GM11168 (cell line): ENCODE data around the gene OLFML2B.
"Not testable (repeated sequence)": the region's sequence is repeated elsewhere in the genome, so short reads cannot be mapped to it uniquely, and the experiment has no call there.

ENCODE experiments used
- in situ Hi-C: fragments of 300-500 bp; cut with MboI; formaldehyde crosslinking; loops from one replicate; pipeline ENCODE4 v1.12.0; 2022; ENCODE audit warnings: low sequenced_read_pairs; ENCODE audit not compliant: unreplicated experiment

OLFML2B gene

GRCh38 chr1:162038624-162039023 lies 15.0 kb upstream of the OLFML2B start:
- in situ Hi-C loops: loop anchor here (10.0 kb wide), 1 partner anchor 254 kb away; no protein-coding TSS in a partner anchor

- in situ Hi-C loops: loop anchor here (10.0 kb wide), 1 partner anchor 251 kb away; no protein-coding TSS in a partner anchor
These were observed 12.5 kb upstream of the OLFML2B start for GRCh38 chr1:162036163-162036562.

- in situ Hi-C loops: loop anchor here (10.0 kb wide), 1 partner anchor 250 kb away; no protein-coding TSS in a partner anchor
These were observed 11.6 kb upstream of the OLFML2B start for GRCh38 chr1:162035241-162035640.

GRCh38 chr1:162033428-162033827 lies 9.8 kb upstream of the OLFML2B start:
- in situ Hi-C loops: loop anchor here (10.0 kb wide), 1 partner anchor 249 kb away; no protein-coding TSS in a partner anchor

- in situ Hi-C loops: loop anchor here (10.0 kb wide), 1 partner anchor 246 kb away; no protein-coding TSS in a partner anchor
These were observed 7.2 kb upstream of the OLFML2B start for GRCh38 chr1:162030759-162031280.

GRCh38 chr1:162029157-162029556 lies 5.5 kb upstream of the OLFML2B start:
- in situ Hi-C loops: no loop called here

GRCh38 chr1:162028726-162029125 lies 5.1 kb upstream of the OLFML2B start:
- in situ Hi-C loops: no loop called here

GRCh38 chr1:162026881-162027280 lies 3.2 kb upstream of the OLFML2B start:
- in situ Hi-C loops: no loop called here

- in situ Hi-C loops: no loop called here
These were observed 1.9 kb upstream of the OLFML2B start for GRCh38 chr1:162025541-162025940.

GRCh38 chr1:162023181-162023546 lies 505 bp downstream of the OLFML2B start:
- in situ Hi-C loops: no loop called here

- in situ Hi-C loops: no loop called here
These were observed 1.0 kb downstream of the OLFML2B start for GRCh38 chr1:162022626-162023025.

GRCh38 chr1:162021124-162021523 lies 2.5 kb downstream of the OLFML2B start:
- in situ Hi-C loops: no loop called here

GRCh38 chr1:162020150-162020549 lies 3.5 kb downstream of the OLFML2B start:
- in situ Hi-C loops: no loop called here

- in situ Hi-C loops: no loop called here
These were observed 4.2 kb downstream of the OLFML2B start for GRCh38 chr1:162019446-162019845.

GRCh38 chr1:162019006-162019405 lies 4.7 kb downstream of the OLFML2B start:
- in situ Hi-C loops: no loop called here

- in situ Hi-C loops: no loop called here
These were observed 5.3 kb downstream of the OLFML2B start for GRCh38 chr1:162018418-162018817.

GRCh38 chr1:162017791-162018190 lies 5.9 kb downstream of the OLFML2B start:
- in situ Hi-C loops: not testable (repeated sequence)

GRCh38 chr1:162016631-162017030 lies 7.0 kb downstream of the OLFML2B start:
- in situ Hi-C loops: no loop called here

GRCh38 chr1:162015196-162015595 lies 8.5 kb downstream of the OLFML2B start:
- in situ Hi-C loops: no loop called here

- in situ Hi-C loops: no loop called here
These were observed 9.5 kb downstream of the OLFML2B start for GRCh38 chr1:162014202-162014601.

- in situ Hi-C loops: no loop called here
These were observed 10.4 kb downstream of the OLFML2B start for GRCh38 chr1:162013289-162013688.

- in situ Hi-C loops: no loop called here
These were observed 12.2 kb downstream of the OLFML2B start for GRCh38 chr1:162011337-162012012.
